HL-60 (cell line): ENCODE data around the gene RBM22.

Experiments used
- POLR2AphosphoS5 ChIP-seq: IDR thresholded peaks from 2 replicates; pipeline ENCODE4 v1.6.1; 2012; ENCODE audit warnings: low read depth
- TF ChIP-seq, protein P1 (sequence below): IDR thresholded peaks from one replicate; pipeline ENCODE4 v1.5.1; 2011; ENCODE audit warnings: low read length, control low read depth, inconsistent platforms; ENCODE audit not compliant: insufficient read depth
- TF ChIP-seq, protein P2 (sequence below): IDR thresholded peaks from 2 replicates; pipeline ENCODE4 v1.6.1; 2012; ENCODE audit warnings: low read depth; ENCODE audit not compliant: insufficient replicate concordance

DNA sequence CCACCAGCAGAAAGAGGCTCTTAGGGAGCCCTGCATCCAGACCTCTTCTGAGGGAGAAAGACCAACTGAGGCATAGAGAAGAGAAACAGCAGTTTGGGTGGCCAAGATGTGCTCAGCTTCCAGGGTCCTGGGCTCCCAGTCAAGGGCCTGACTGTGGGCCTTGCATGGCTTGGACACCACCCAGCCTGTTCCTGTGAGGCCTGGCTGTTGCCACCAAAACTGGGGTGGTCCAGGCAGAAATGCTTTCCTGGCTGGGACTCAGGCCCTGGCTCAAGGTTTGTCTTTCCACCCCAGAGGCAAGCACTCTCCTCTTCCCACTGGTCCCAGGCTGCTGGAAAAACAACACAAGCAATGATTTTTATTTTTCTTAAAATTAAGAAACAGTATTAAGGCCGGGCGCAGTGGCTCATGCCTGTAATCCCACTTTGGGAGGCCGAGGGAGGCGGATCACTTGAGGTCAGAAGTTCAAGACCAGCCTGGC, 26.5 kb downstream of the RBM22 start:
- TF ChIP-seq, protein P1, sequence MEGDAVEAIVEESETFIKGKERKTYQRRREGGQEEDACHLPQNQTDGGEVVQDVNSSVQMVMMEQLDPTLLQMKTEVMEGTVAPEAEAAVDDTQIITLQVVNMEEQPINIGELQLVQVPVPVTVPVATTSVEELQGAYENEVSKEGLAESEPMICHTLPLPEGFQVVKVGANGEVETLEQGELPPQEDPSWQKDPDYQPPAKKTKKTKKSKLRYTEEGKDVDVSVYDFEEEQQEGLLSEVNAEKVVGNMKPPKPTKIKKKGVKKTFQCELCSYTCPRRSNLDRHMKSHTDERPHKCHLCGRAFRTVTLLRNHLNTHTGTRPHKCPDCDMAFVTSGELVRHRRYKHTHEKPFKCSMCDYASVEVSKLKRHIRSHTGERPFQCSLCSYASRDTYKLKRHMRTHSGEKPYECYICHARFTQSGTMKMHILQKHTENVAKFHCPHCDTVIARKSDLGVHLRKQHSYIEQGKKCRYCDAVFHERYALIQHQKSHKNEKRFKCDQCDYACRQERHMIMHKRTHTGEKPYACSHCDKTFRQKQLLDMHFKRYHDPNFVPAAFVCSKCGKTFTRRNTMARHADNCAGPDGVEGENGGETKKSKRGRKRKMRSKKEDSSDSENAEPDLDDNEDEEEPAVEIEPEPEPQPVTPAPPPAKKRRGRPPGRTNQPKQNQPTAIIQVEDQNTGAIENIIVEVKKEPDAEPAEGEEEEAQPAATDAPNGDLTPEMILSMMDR: no peak
- TF ChIP-seq, protein P2, sequence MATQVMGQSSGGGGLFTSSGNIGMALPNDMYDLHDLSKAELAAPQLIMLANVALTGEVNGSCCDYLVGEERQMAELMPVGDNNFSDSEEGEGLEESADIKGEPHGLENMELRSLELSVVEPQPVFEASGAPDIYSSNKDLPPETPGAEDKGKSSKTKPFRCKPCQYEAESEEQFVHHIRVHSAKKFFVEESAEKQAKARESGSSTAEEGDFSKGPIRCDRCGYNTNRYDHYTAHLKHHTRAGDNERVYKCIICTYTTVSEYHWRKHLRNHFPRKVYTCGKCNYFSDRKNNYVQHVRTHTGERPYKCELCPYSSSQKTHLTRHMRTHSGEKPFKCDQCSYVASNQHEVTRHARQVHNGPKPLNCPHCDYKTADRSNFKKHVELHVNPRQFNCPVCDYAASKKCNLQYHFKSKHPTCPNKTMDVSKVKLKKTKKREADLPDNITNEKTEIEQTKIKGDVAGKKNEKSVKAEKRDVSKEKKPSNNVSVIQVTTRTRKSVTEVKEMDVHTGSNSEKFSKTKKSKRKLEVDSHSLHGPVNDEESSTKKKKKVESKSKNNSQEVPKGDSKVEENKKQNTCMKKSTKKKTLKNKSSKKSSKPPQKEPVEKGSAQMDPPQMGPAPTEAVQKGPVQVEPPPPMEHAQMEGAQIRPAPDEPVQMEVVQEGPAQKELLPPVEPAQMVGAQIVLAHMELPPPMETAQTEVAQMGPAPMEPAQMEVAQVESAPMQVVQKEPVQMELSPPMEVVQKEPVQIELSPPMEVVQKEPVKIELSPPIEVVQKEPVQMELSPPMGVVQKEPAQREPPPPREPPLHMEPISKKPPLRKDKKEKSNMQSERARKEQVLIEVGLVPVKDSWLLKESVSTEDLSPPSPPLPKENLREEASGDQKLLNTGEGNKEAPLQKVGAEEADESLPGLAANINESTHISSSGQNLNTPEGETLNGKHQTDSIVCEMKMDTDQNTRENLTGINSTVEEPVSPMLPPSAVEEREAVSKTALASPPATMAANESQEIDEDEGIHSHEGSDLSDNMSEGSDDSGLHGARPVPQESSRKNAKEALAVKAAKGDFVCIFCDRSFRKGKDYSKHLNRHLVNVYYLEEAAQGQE: no peak
- no peak for TF ChIP-seq POLR2AphosphoS5
